ENCODE results near the gene GRK5. TPM values are rescaled to one million over a fixed set of nuclear protein-coding genes. Genes with fewer than 3 reads are reported as not detected.

GRK5 gene
- total RNA-seq, 6 experiments from 2014 or later, result 9.7 to 16.8 (median 15.9) TPM

GRCh38 chr10:119302172-119302571, 94.8 kb downstream of the GRK5 start:
- peaks cover 8% of the 10 kb centered on the region for H3K36me3 Mint-ChIP-seq (ENCODE audit: low read depth)
- peaks cover 1% of the 10 kb centered on the region; the same call in 1 of the 2 replicates for H3K27me3 Mint-ChIP-seq (ENCODE audit: insufficient read depth)
- H3K9me3 Mint-ChIP-seq, result peaks cover 4% of the 10 kb centered on the region; the same call in 1 of the 2 replicates
- DNase-seq, result no peak
- H3K4me3 Mint-ChIP-seq, result no peak overlapping the region
- no peak overlapping the region for H3K27ac Mint-ChIP-seq
- TF ChIP-seq CTCF (IDR thresholded peaks at IDR 0.05), result no peak
- peaks cover 29% of the 10 kb centered on the region for H3K4me1 Mint-ChIP-seq (ENCODE audit: low read depth)

GRCh38 chr10:119302591-119303253, 95.4 kb downstream of the GRK5 start:
- Mint-ChIP-seq H3K9me3 (peaks cover under 1% of the 10 kb centered on the region; the same call in 1 of the 2 replicates), H3K27ac (no peak overlapping the region; the same call in 1 of the 2 replicates), H3K36me3 (ENCODE audit: low read depth) (peaks cover 3% of the 10 kb centered on the region), H3K27me3 (ENCODE audit: insufficient read depth) (peaks cover 1% of the 10 kb centered on the region; the same call in 1 of the 2 replicates), H3K4me1 (ENCODE audit: low read depth) (peaks cover 33% of the 10 kb centered on the region), H3K4me3 (no peak overlapping the region)
- DNase-seq, result no peak
- no peak for TF ChIP-seq CTCF (IDR thresholded peaks at IDR 0.05)

- Mint-ChIP-seq H3K27me3 (ENCODE audit: insufficient read depth) (peaks cover 1% of the 10 kb centered on the region; the same call in 1 of the 2 replicates), H3K4me1 (ENCODE audit: low read depth) (peaks cover 33% of the 10 kb centered on the region), H3K4me3 (no peak overlapping the region), H3K27ac (no peak overlapping the region), H3K9me3 (no peaks in the 10 kb centered on the region), H3K36me3 (ENCODE audit: low read depth) (no peaks in the 10 kb centered on the region)
- no peak for TF ChIP-seq CTCF (IDR thresholded peaks at IDR 0.05)
- no peak for DNase-seq
Measured at GRCh38 chr10:119303886-119304285, 96.5 kb downstream of the GRK5 start.

DNA sequence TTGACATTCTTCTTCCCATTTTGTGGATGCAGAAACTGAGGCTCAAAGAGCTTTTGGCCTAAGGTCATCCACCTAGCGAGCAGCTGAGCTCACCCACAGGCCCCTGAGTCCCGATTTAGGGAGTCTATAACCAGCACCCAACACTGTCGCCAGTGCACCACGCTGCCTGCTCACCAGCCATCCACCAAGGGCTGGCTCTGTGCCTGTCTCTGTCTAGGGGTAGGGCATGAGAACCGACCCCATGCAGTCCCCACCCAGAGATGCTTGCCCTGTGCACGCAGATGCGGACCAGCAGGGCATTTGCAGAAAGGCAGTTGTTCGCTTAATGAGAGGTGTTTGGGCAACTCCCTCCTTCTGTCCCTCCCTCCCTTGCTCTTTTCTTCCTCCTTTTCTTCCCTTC, 97.2 kb downstream of the GRK5 start:
- H3K36me3 Mint-ChIP-seq (ENCODE audit: low read depth), result no peaks in the 10 kb centered on the region
- H3K9me3 Mint-ChIP-seq, result no peaks in the 10 kb centered on the region
- H3K27me3 Mint-ChIP-seq (ENCODE audit: insufficient read depth), result peaks cover 1% of the 10 kb centered on the region; the same call in 1 of the 2 replicates
- no peak for DNase-seq
- H3K27ac Mint-ChIP-seq, result no peak overlapping the region
- no peak overlapping the region for H3K4me3 Mint-ChIP-seq
- TF ChIP-seq CTCF (IDR thresholded peaks at IDR 0.05), result no peak
- peaks cover 33% of the 10 kb centered on the region for H3K4me1 Mint-ChIP-seq (ENCODE audit: low read depth)

DNA sequence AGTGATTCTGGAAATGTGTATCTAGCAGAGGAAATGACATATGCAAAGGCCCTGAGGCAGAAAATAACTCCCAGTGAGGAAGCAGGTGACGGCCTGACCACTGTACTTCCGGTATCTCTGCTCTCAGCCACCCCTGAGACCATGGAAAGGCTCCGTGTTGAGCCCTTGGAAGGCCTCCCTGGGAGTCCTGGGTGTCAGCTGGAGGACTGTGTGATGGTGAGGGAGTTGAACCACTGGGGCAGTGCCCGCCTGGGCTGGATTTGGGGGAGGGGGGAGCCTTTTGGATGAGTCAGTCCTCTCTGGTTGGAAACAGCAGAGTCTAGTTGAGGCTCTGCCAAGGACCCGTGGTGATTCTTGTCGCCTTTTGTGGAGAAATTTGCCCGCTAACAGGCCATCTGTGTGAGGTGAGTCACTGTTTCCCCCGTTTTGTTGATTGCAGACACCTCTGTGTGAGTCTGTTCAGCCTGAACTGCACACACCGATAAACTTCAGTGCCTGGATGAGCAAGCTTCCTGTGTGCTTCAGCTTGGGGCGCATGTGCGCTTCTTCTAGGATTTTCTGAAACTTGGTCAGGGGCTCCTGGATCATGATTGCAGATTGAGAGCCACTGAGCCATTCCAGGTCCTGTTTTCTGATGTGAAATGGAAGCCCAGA, 98.6 kb downstream of the GRK5 start:
- Mint-ChIP-seq H3K4me3 (peak overlapping the region; percentile 29), H3K9me3 (no peaks in the 10 kb centered on the region), H3K27me3 (ENCODE audit: insufficient read depth) (peaks cover 1% of the 10 kb centered on the region; the same call in 1 of the 2 replicates), H3K36me3 (ENCODE audit: low read depth) (no peaks in the 10 kb centered on the region), H3K27ac (peak overlapping the region; percentile 83), H3K4me1 (ENCODE audit: low read depth) (peaks cover 33% of the 10 kb centered on the region)
- no peak for TF ChIP-seq CTCF (IDR thresholded peaks at IDR 0.05)
- DNase-seq, result peak; percentile 90
